K562 (cell line): ENCODE data around the gene PIEZO2. TPM values are rescaled to one million over a fixed set of nuclear protein-coding genes. Genes with fewer than 3 reads are reported as not detected.

Source experiments
- ATAC-seq: fragments of 200-7000 bp; cut with Tn5 transposase; 3 replicates; pipeline ENCODE4 v1.9.1; 2020; ENCODE audit warnings: moderate library complexity
- BruUV-seq: library from RNA; stranded (reverse); fragments of 400-500 nt; replicated peaks from 2 replicates; lab custom pipeline; 2021; lab: Mats Ljungman, UMichigan
- CTCF ChIA-PET: fragments of 300-600 bp; formaldehyde crosslinking; extraction: SDS; loops from one replicate; lab custom pipeline; 2021; ENCODE audit warnings: low intra/inter-chr PET ratio; lab: Yijun Ruan, JAX
- POLR2A ChIA-PET: fragments of 300-600, 350-650 bp; sonication (Branson Sonifier 250); formaldehyde crosslinking; extraction: SDS; loops from one replicate; lab custom pipeline; 2021; ENCODE audit warnings: antibody characterized with exemption, inconsistent platforms; lab: Yijun Ruan, JAX
- DNase-seq, 4 experiments: peaks; one replicate each; pipeline versions ENCODE4 v3.0.0 to v3.0.0-alpha.2; 2011 to 2018; ENCODE audit warnings: low spot score in 3 of 4, mixed read lengths in 3 of 4; ENCODE audit errors: extremely low read depth in 1 of 4
- FAIRE-seq: peaks from 2 replicates; lab custom pipeline; 2011; peaks lifted over from hg19 to GRCh38; lab: Jason Lieb, UNC
- H2AFZ ChIP-seq: 2 replicates; pipeline ENCODE4 v1.6.0; 2011; ENCODE audit warnings: low read depth, low read length, control low read depth, inconsistent platforms
- H3K27ac ChIP-seq: fragments of 200-600 bp; 3 replicates; pipeline ENCODE4 v1.8.0; 2011; ENCODE audit warnings: low read depth, mild to moderate bottlenecking, control low read depth, inconsistent platforms, low read length, moderate library complexity, mixed read lengths; ENCODE audit errors: extremely low read depth
- H3K27me3 ChIP-seq, 2 experiments: fragments of 300-600 bp in 1 of 2; 2 replicates in 1 of 2; 3 replicates in 1 of 2; pipeline versions ENCODE4 v1.6.0 to v1.8.0; 2011; ENCODE audit warnings: inconsistent platforms in 2 of 2, low read length in 2 of 2, mild to moderate bottlenecking in 1 of 2, mixed read lengths in 1 of 2, moderate library complexity in 1 of 2; ENCODE audit not compliant: control insufficient read depth in 2 of 2, insufficient read depth in 2 of 2
- H3K36me3 ChIP-seq: fragments of 300-600 bp; 3 replicates; pipeline ENCODE4 v1.8.0; 2011; ENCODE audit warnings: mild to moderate bottlenecking, low read length, inconsistent platforms; ENCODE audit not compliant: control insufficient read depth, insufficient read depth
- H3K4me1 ChIP-seq, 2 experiments: fragments of 200-600 bp in 1 of 2; replicated peaks in 1 of 2; 2 replicates in 1 of 2; 3 replicates in 1 of 2; pipeline versions ENCODE4 v1.5.1 to v1.8.0; 2011; ENCODE audit warnings: inconsistent platforms in 2 of 2, low read length in 2 of 2, mild to moderate bottlenecking in 1 of 2, mixed read lengths in 1 of 2, moderate library complexity in 1 of 2; ENCODE audit not compliant: control insufficient read depth in 2 of 2, insufficient read depth in 2 of 2
- H3K4me2 ChIP-seq: 2 replicates; pipeline ENCODE4 v1.6.1; 2011; ENCODE audit warnings: low read length, control low read depth, inconsistent platforms, mixed read lengths; ENCODE audit not compliant: insufficient read depth
- H3K4me3 ChIP-seq: fragments of 200-600 bp; sonication (generic), shearing (Covaris generic); 2 replicates; pipeline ENCODE4 v1.5.1; 2016; ENCODE audit warnings: control low read depth, inconsistent platforms
- H3K79me2 ChIP-seq: fragments of 200-600 bp; 3 replicates; pipeline ENCODE4 v1.8.0; 2011; ENCODE audit warnings: low read length, inconsistent platforms; ENCODE audit not compliant: control insufficient read depth, insufficient read depth
- H3K9ac ChIP-seq, 2 experiments: 2 replicates each; pipeline versions ENCODE4 v1.6.0 to v1.6.1; 2011; ENCODE audit warnings: low read depth in 2 of 2, low read length in 2 of 2, control low read depth in 1 of 2, inconsistent platforms in 1 of 2, mild to moderate bottlenecking in 1 of 2, mixed read lengths in 1 of 2; ENCODE audit not compliant: insufficient read depth in 1 of 2
- H3K9me1 ChIP-seq: one replicate; pipeline ENCODE4 v1.6.0; 2011; ENCODE audit warnings: inconsistent platforms, mild to moderate bottlenecking, low read length, moderate library complexity; ENCODE audit not compliant: control insufficient read depth, insufficient read depth
- H3K9me3 ChIP-seq: replicated peaks from 2 replicates; pipeline ENCODE4 v1.5.1; 2011; ENCODE audit warnings: low read depth, low read length, inconsistent platforms; ENCODE audit not compliant: control insufficient read depth, insufficient read depth
- H4K20me1 ChIP-seq: replicated peaks from 2 replicates; pipeline ENCODE4 v1.6.1; 2011; ENCODE audit warnings: low read length, inconsistent platforms, mixed read lengths; ENCODE audit not compliant: control insufficient read depth, insufficient read depth
- ARID2 ChIP-seq: fragments of 450-650 bp; IDR thresholded peaks from 2 replicates; pipeline ENCODE4 v1.6.1; 2017; ENCODE audit warnings: antibody characterized with exemption, mild to moderate bottlenecking
- DNMT1 ChIP-seq: fragments of 450-650 bp; IDR thresholded peaks from 2 replicates; pipeline ENCODE4 v1.6.1; 2016; ENCODE audit warnings: antibody characterized with exemption, mild to moderate bottlenecking
- HDAC2 ChIP-seq: fragments of 450-650 bp; IDR thresholded peaks from 2 replicates; pipeline ENCODE4 v1.6.1; 2016; ENCODE audit warnings: mild to moderate bottlenecking
- KHSRP ChIP-seq: fragments of 450-650 bp; IDR thresholded peaks from 2 replicates; pipeline ENCODE4 v1.6.1; 2017
- MAFK ChIP-seq: IDR thresholded peaks from 2 replicates; pipeline ENCODE4 v1.6.1; 2011; ENCODE audit warnings: low read length, improper control_type of control experiment
- MCM5 ChIP-seq: fragments of 450-650 bp; IDR thresholded peaks from 2 replicates; pipeline ENCODE4 v1.6.1; 2016; ENCODE audit warnings: low read depth
- NFYB ChIP-seq: IDR thresholded peaks from 2 replicates; pipeline ENCODE4 v1.6.1; 2011; ENCODE audit warnings: mild to moderate bottlenecking, moderate library complexity; ENCODE audit not compliant: insufficient read length; ENCODE audit errors: extremely low read depth
- OTX1 ChIP-seq: fragments of 450-650 bp; formaldehyde crosslinking; IDR thresholded peaks from 2 replicates; pipeline ENCODE4 v1.4.0; 2022; ENCODE audit warnings: mild to moderate bottlenecking
- SMARCC2 ChIP-seq: fragments of 450-650 bp; IDR thresholded peaks from 2 replicates; pipeline ENCODE4 v1.6.1; 2017; ENCODE audit warnings: antibody characterized with exemption, moderate library complexity, mild to moderate bottlenecking, low read depth
- SRSF7 ChIP-seq: fragments of 200-400 bp; formaldehyde crosslinking; optimal IDR thresholded peaks from 2 replicates; pipeline ENCODE3; 2017; ENCODE audit warnings: mild to moderate bottlenecking, low read depth, low read length
- ZKSCAN8 ChIP-seq: fragments of 200-800 bp; sonication (Bioruptor generic); IDR thresholded peaks from 2 replicates; pipeline ENCODE4 v1.6.1; 2016; ENCODE audit warnings: missing genetic modification characterization, missing compliant biosample characterization
- ZNF764 ChIP-seq: fragments of 250-450 bp; sonication (Bioruptor Pico); IDR thresholded peaks from 2 replicates; pipeline ENCODE4 v1.4.0; 2020; ENCODE audit warnings: low read depth, mild to moderate bottlenecking, moderate library complexity
- WGBS: fragments of 100-300 bp; shearing (Covaris generic); methylation state at CpG from one replicate; pipeline ENCODE4 v1.1.6; 2016; ENCODE audit warnings: low coverage, mixed read lengths; ENCODE audit not compliant: insufficient coverage; ENCODE audit errors: missing lambda C conversion rate; 5-methylcytosine and 5-hydroxymethylcytosine counted together
- in situ Hi-C: fragments of 300-500 bp; cut with MboI; formaldehyde crosslinking; loops from 4 replicates; pipeline ENCODE4 v1.15.0; 2018; ENCODE audit warnings: inconsistent platforms, mixed read lengths
- intact Hi-C: fragments of 100-400 bp; cut with micrococcal nuclease; formaldehyde crosslinking; loops from 2 replicates; pipeline ENCODE4 v1.14.2; 2022
- polyA plus RNA-seq, 8 experiments: library from polyadenylated mRNA; depleted of rRNA in 4 of 8; stranded (reverse) in 5 of 8; unstranded in 3 of 8; fragments of >200 nt; fragmentation: Nextera tagmentation in 2 of 8; fragmentation: Illumina TruSeq in 1 of 8; extraction: Ambion mirVana in 2 of 8; extraction: Trizol in 1 of 8; gene quantifications; 2 replicates each; pipeline versions ENCODE4 v1.2.1 to v1.2.3, GENCODE V29; 2011 to 2014; ENCODE audit warnings: inconsistent platforms in 1 of 8, missing spikeins in 1 of 8
- total RNA-seq, 7 experiments: library from RNA; depleted of rRNA in 6 of 7; stranded (reverse); fragments of >200 nt in 6 of 7; fragmentation: Illumina TruSeq in 2 of 7; extraction: Trizol in 2 of 7; gene quantifications; 2 replicates each; pipeline versions ENCODE4 v1.2.1 to v1.2.3, GENCODE V29; 2011 to 2021; ENCODE audit warnings: low replicate concordance in 1 of 7
- TF ChIP-seq, protein P1 (sequence below): fragments of 250-450 bp; sonication (Bioruptor Pico); IDR thresholded peaks from 2 replicates; pipeline ENCODE4 v1.4.0; 2020; ENCODE audit warnings: mild to moderate bottlenecking, moderate library complexity, borderline replicate concordance
- TF ChIP-seq, protein P2 (sequence below): fragments of 250-450 bp; sonication (Bioruptor Pico); IDR thresholded peaks from 2 replicates; pipeline ENCODE4 v1.8.0; 2022; ENCODE audit warnings: moderate library complexity, mild to moderate bottlenecking, inconsistent platforms
- TF ChIP-seq, protein P3 (sequence below): sonication (generic); formaldehyde crosslinking; IDR thresholded peaks from 2 replicates; pipeline ENCODE4 v1.8.0; 2022; ENCODE audit warnings: missing genetic modification reagents, mild to moderate bottlenecking, borderline replicate concordance
- TF ChIP-seq, protein P4 (sequence below): sonication (generic); formaldehyde crosslinking; IDR thresholded peaks from 2 replicates; pipeline ENCODE4 v1.8.0; 2023; ENCODE audit warnings: mild to moderate bottlenecking, missing genetic modification reagents

The PIEZO2 gene
- total and polyA plus RNA-seq, 9 of the 15 experiments (the other 6 are each of a cell fraction or from before 2014, with no cell fraction given): 0.54 to 4.1 (median 2.0) TPM

DNA sequence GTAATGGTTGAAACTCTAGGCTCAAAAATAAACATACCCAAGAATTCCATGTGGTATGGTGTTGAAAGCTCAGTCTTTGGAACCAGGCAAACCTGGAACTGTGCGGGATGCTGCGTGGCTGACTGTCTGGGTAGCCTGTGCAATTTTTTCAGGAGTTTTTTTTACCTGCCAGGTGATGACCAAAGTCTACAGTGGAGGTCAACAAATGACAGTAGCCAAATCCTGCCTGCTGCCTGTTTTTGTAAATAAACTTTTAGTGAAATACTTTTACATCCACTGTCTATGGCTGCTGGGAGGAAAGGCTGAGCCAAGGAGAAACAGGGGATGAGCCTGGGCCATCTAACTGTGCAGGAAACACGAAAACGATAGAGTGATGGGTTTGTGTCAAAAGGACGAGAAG is 240.6 kb downstream of the PIEZO2 start:
- Histone ChIP-seq H3K4me1 (no peaks in the 10 kb centered on the region), H3K9me1 (no peaks in the 10 kb centered on the region), H3K4me2 (no peak overlapping the region), H3K79me2 (no peaks in the 10 kb centered on the region), H3K9me3 (no peaks in the 10 kb centered on the region), H3K36me3 (no peaks in the 10 kb centered on the region), H3K27me3 (no peaks in the 10 kb centered on the region), H2AFZ (no peak overlapping the region), H4K20me1 (no peaks in the 10 kb centered on the region), H3K9ac (no peak overlapping the region), H3K27ac (no peak overlapping the region), H3K4me3 (no peak overlapping the region)
- no peak for FAIRE-seq
- ChIA-PET POLR2A (no interaction called here), CTCF (no interaction called here)
- intact Hi-C loops (no loop called here), in situ Hi-C loops (no loop called here)
- BruUV-seq: no TSS peak
- DNase-seq: no peak
- WGBS: 2% methylated on average over 5 of the region's 5 CpGs
- ATAC-seq: no peak
- TF ChIP-seq, protein P1, sequence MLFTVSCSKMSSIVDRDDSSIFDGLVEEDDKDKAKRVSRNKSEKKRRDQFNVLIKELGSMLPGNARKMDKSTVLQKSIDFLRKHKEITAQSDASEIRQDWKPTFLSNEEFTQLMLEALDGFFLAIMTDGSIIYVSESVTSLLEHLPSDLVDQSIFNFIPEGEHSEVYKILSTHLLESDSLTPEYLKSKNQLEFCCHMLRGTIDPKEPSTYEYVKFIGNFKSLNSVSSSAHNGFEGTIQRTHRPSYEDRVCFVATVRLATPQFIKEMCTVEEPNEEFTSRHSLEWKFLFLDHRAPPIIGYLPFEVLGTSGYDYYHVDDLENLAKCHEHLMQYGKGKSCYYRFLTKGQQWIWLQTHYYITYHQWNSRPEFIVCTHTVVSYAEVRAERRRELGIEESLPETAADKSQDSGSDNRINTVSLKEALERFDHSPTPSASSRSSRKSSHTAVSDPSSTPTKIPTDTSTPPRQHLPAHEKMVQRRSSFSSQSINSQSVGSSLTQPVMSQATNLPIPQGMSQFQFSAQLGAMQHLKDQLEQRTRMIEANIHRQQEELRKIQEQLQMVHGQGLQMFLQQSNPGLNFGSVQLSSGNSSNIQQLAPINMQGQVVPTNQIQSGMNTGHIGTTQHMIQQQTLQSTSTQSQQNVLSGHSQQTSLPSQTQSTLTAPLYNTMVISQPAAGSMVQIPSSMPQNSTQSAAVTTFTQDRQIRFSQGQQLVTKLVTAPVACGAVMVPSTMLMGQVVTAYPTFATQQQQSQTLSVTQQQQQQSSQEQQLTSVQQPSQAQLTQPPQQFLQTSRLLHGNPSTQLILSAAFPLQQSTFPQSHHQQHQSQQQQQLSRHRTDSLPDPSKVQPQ: no peak
- TF ChIP-seq ZNF764 (CRISPR knock-in tag): no peak
- TF ChIP-seq KHSRP: no peak
- TF ChIP-seq SRSF7: no peak
- TF ChIP-seq, protein P2, sequence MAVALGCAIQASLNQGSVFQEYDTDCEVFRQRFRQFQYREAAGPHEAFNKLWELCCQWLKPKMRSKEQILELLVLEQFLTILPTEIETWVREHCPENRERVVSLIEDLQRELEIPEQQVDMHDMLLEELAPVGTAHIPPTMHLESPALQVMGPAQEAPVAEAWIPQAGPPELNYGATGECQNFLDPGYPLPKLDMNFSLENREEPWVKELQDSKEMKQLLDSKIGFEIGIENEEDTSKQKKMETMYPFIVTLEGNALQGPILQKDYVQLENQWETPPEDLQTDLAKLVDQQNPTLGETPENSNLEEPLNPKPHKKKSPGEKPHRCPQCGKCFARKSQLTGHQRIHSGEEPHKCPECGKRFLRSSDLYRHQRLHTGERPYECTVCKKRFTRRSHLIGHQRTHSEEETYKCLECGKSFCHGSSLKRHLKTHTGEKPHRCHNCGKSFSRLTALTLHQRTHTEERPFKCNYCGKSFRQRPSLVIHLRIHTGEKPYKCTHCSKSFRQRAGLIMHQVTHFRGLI (CRISPR knock-in tag): no peak
- TF ChIP-seq OTX1 (CRISPR knock-in tag): no peak
- TF ChIP-seq, protein P3, sequence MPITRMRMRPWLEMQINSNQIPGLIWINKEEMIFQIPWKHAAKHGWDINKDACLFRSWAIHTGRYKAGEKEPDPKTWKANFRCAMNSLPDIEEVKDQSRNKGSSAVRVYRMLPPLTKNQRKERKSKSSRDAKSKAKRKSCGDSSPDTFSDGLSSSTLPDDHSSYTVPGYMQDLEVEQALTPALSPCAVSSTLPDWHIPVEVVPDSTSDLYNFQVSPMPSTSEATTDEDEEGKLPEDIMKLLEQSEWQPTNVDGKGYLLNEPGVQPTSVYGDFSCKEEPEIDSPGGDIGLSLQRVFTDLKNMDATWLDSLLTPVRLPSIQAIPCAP (CRISPR knock-in tag): no peak
- TF ChIP-seq DNMT1: no peak
- TF ChIP-seq, protein P4, sequence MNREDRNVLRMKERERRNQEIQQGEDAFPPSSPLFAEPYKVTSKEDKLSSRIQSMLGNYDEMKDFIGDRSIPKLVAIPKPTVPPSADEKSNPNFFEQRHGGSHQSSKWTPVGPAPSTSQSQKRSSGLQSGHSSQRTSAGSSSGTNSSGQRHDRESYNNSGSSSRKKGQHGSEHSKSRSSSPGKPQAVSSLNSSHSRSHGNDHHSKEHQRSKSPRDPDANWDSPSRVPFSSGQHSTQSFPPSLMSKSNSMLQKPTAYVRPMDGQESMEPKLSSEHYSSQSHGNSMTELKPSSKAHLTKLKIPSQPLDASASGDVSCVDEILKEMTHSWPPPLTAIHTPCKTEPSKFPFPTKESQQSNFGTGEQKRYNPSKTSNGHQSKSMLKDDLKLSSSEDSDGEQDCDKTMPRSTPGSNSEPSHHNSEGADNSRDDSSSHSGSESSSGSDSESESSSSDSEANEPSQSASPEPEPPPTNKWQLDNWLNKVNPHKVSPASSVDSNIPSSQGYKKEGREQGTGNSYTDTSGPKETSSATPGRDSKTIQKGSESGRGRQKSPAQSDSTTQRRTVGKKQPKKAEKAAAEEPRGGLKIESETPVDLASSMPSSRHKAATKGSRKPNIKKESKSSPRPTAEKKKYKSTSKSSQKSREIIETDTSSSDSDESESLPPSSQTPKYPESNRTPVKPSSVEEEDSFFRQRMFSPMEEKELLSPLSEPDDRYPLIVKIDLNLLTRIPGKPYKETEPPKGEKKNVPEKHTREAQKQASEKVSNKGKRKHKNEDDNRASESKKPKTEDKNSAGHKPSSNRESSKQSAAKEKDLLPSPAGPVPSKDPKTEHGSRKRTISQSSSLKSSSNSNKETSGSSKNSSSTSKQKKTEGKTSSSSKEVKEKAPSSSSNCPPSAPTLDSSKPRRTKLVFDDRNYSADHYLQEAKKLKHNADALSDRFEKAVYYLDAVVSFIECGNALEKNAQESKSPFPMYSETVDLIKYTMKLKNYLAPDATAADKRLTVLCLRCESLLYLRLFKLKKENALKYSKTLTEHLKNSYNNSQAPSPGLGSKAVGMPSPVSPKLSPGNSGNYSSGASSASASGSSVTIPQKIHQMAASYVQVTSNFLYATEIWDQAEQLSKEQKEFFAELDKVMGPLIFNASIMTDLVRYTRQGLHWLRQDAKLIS (CRISPR knock-in tag): no peak
- TF ChIP-seq MAFK: no peak
- TF ChIP-seq NFYB: no peak
- TF ChIP-seq HDAC2: no peak
- no peak for TF ChIP-seq MCM5
- TF ChIP-seq SMARCC2: no peak
- no peak for TF ChIP-seq ARID2
- TF ChIP-seq ZKSCAN8 (CRISPR knock-in tag): no peak
